NK-92 treated with Interleukin-12 subunit alpha and Interleukin-12 subunit beta, amount 100 ng/mL, for 24 hours (cell line): ENCODE results near the gene DPT.

Source experiments
- DNase-seq: peaks from one replicate; lab custom pipeline; 2025; lab: John Stamatoyannopoulos, UW

DPT gene

DNA sequence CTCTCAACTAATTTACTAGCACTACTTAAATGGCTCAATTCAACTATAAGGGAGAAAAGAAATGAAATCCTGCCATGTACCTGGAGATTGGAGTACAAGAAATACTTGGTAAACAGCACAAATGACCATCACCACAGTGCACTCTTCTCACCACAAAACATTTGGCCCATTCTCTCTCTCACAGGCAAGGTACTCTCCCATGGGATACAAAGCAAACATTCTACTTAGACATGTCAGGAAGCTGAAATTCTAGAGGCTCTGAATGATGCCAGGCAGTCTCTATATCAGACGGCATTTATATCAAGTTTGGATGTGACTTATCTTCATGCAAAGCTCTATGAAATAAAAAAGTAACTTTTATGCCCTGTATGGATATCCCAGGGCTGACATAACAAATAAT lies 72.5 kb downstream of the DPT start:
- no peak for DNase-seq

DNA sequence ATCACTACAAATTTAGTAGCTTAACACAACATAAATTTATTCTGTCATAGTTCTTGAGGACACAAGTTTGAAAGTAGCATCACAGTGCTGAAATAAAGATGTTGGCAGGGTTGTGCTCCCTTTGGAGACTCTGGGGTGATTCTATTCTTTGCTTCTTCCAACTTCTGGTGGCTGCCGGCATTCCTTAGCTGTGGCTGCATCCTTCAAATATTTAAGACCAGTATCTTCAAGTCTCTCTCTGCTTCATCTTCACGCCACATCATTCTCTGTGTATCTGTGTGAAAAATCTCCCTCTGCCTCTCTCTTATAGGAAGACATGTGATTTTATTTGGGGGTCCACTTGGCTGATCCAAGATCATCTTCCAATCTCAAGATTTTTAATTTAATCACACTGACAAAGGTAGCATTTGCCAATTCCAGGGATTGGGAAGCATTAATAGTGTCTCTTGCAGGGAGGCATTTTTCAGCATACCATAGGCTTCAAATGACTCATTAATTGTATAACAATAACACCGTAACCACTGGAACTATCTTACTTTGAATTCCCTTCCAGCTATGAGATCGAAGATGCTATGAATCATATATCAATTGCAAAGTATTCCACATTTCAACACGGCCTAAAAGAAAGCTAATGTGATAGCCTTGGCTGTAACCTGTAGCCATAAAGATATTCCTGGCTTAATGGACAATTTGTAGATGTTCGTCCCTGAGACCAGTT lies 74.6 kb downstream of the DPT start:
- no peak for DNase-seq

DNA sequence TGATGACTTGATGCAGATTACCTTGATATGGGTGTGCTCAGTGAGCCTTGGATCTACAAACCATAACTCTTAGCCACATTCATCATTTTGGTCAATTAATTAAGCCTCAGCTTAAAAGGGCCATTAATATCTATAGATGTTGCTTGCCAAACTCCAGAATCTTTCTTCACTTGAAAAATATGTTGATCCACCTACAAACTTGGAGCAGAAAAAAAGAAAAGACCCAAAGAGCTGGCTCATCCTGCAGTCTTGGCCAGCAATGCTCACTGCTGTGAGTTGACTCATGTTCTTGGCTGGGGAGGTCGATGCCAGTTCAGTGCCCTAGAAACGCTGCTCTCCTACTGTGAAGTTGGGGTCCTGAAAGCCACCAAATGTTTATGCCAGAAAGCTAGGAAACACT lies 75.4 kb downstream of the DPT start:
- no peak for DNase-seq

DNA sequence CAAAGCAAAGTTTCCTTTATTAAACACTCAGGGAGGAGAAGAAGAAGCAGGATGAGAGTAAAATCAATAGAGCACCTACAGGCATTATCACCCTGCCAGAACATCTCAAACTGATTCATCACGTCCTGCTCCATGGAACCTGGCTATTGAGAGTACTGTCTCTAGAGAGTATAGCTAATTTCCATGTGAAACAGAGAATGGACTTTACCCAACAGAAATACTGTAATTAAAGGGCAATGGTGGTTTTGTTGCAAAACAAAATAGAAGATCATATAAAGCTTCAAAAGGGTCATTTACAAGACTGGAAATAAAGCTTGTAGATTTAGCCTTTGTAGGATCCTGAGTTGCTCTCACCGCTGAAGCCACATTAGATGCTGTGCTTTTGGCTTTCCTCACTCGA lies 83.3 kb downstream of the DPT start:
- DNase-seq: no peak
